K562 (cell line): ENCODE measurements around the gene PKD1L1. TPM values are rescaled to one million over a fixed set of nuclear protein-coding genes. Genes with fewer than 3 reads are reported as not detected.
A peak's percentile ranks its signal among the peaks of the same experiment; 100 is the strongest.

Source experiments
- ATF7 ChIP-seq: fragments of 450-650 bp; IDR thresholded peaks from 2 replicates; pipeline ENCODE4 v1.7.1; 2014; ENCODE audit warnings: mild to moderate bottlenecking, moderate library complexity
- E2F3 ChIP-seq: fragments of 250-450 bp; sonication (Bioruptor Pico); IDR thresholded peaks from 2 replicates; pipeline ENCODE4 v1.4.0; 2020; ENCODE audit warnings: mild to moderate bottlenecking
- FOXA1 ChIP-seq: fragments of 450-650 bp; IDR thresholded peaks from 2 replicates; pipeline ENCODE4 v1.6.1; 2016; ENCODE audit warnings: mild to moderate bottlenecking, borderline replicate concordance
- JUND ChIP-seq, 2 experiments: IDR thresholded peaks; 2 replicates in 1 of 2; 3 replicates in 1 of 2; pipeline ENCODE4 v1.6.1; 2011; ENCODE audit warnings: borderline replicate concordance in 2 of 2, low read depth in 2 of 2, low read length in 2 of 2, improper control_type of control experiment in 1 of 2, missing biosample characterization in 1 of 2, missing genetic modification characterization in 1 of 2, missing genetic modification reagents in 1 of 2
- NCOR1 ChIP-seq: fragments of 450-650 bp; IDR thresholded peaks from 2 replicates; pipeline ENCODE4 v1.6.1; 2016; ENCODE audit warnings: mild to moderate bottlenecking, moderate library complexity
- NEUROD1 ChIP-seq: fragments of 150-350 bp; IDR thresholded peaks from 2 replicates; pipeline ENCODE4 v1.6.1; 2014; ENCODE audit warnings: borderline replicate concordance, low read length, low read depth; ENCODE audit not compliant: partially characterized antibody
- RBM25 ChIP-seq: fragments of 200-400 bp; formaldehyde crosslinking; IDR thresholded peaks from 2 replicates; pipeline ENCODE4 v1.6.1; 2018; ENCODE audit warnings: low read length, low read depth, moderate library complexity; ENCODE audit not compliant: severe bottlenecking
- RBM39 ChIP-seq: fragments of 200-400 bp; formaldehyde crosslinking; optimal IDR thresholded peaks from 2 replicates; pipeline ENCODE3; 2018; ENCODE audit warnings: low read depth, low read length
- U2AF1 ChIP-seq: fragments of 200-400 bp; formaldehyde crosslinking; optimal IDR thresholded peaks from 2 replicates; pipeline ENCODE3; 2017; ENCODE audit warnings: mild to moderate bottlenecking, low read depth, low read length, moderate library complexity
- ZNF217 ChIP-seq: sonication (generic); formaldehyde crosslinking; IDR thresholded peaks from 2 replicates; pipeline ENCODE4 v1.8.0; 2022; ENCODE audit warnings: mild to moderate bottlenecking, missing genetic modification reagents
- ZNF41 ChIP-seq: fragments of 250-450 bp; sonication (Bioruptor Pico); conservative IDR thresholded peaks from 2 replicates; pipeline ENCODE4 v1.4.0; 2020; ENCODE audit warnings: mild to moderate bottlenecking
- ZNF507 ChIP-seq: conservative IDR thresholded peaks from 2 replicates; pipeline ENCODE4 v1.6.1; 2017; ENCODE audit warnings: missing genetic modification characterization, missing compliant biosample characterization
- ZNF717 ChIP-seq: fragments of 250-450 bp; sonication (Bioruptor Pico); IDR thresholded peaks from 2 replicates; pipeline ENCODE4 v1.5.0; 2021
- polyA plus RNA-seq, 8 experiments: library from polyadenylated mRNA; depleted of rRNA in 4 of 8; stranded (reverse) in 5 of 8; unstranded in 3 of 8; fragments of >200 nt; fragmentation: Nextera tagmentation in 2 of 8; fragmentation: Illumina TruSeq in 1 of 8; extraction: Ambion mirVana in 2 of 8; extraction: Trizol in 1 of 8; gene quantifications; 2 replicates each; pipeline versions ENCODE4 v1.2.1 to v1.2.3, GENCODE V29; 2011 to 2014; ENCODE audit warnings: inconsistent platforms in 1 of 8, missing spikeins in 1 of 8
- total RNA-seq, 7 experiments: library from RNA; depleted of rRNA in 6 of 7; stranded (reverse); fragments of >200 nt in 6 of 7; fragmentation: Illumina TruSeq in 2 of 7; extraction: Trizol in 2 of 7; gene quantifications; 2 replicates each; pipeline versions ENCODE4 v1.2.1 to v1.2.3, GENCODE V29; 2011 to 2021; ENCODE audit warnings: low replicate concordance in 1 of 7
- TF ChIP-seq, protein P1 (sequence below): sonication (generic); formaldehyde crosslinking; IDR thresholded peaks from 2 replicates; pipeline ENCODE4 v1.8.1; 2023; ENCODE audit warnings: missing genetic modification reagents, mild to moderate bottlenecking, borderline replicate concordance
- TF ChIP-seq, protein P2 (sequence below): sonication (generic); formaldehyde crosslinking; IDR thresholded peaks from 2 replicates; pipeline ENCODE4 v1.8.0; 2022; ENCODE audit warnings: mild to moderate bottlenecking, missing genetic modification reagents
- TF ChIP-seq, protein P3 (sequence below): sonication (generic); formaldehyde crosslinking; IDR thresholded peaks from 2 replicates; pipeline ENCODE4 v1.8.1; 2023; ENCODE audit warnings: mild to moderate bottlenecking, missing genetic modification reagents
- TF ChIP-seq, protein P4 (sequence below): IDR thresholded peaks from 3 replicates; pipeline ENCODE4 v1.6.1; 2011; ENCODE audit warnings: borderline replicate concordance, mild to moderate bottlenecking, moderate library complexity; ENCODE audit not compliant: insufficient read length; ENCODE audit errors: extremely low read depth

PKD1L1 gene
- total and polyA plus RNA-seq, 9 of the 15 experiments (the other 6 are each of a cell fraction or from before 2014, with no cell fraction given) = 0.01 to 0.02 TPM; not detected in 7

DNA sequence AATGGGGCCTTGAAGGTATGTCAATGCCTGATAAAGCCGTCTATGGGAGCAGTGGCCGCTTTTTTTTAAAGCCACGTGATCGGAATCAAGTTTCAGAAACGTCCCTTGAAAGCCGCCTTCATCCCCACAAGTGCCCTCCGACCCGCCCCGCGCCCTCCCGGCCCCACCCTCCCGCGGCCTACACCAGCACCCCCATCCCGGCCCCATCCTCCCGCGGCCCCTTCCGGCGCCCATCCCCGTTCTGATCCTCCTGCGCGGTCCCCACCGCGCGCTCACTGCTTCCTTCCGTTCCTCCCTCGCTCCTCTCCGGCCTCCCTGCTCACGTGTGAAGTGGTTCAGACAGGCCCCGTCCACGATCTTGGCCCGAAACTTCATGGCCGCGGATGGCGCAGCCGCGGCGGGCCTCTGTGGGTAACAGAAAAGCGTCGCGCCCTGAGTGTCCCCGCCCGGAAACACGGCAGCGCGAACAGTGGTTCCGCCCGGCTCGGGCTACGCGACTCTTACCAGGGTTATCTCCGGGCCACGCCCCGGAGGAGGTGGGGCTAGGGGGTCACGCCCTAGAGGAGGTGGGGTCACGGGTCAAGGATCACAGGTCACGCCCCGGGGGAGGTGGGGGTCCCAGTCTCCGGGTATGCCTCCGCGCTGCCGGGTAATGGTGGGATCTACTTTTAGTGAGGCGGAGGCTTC is 31.0 kb upstream of the PKD1L1 start, which contains the start of gene HUS1 (continued):
- TF ChIP-seq, protein P1, sequence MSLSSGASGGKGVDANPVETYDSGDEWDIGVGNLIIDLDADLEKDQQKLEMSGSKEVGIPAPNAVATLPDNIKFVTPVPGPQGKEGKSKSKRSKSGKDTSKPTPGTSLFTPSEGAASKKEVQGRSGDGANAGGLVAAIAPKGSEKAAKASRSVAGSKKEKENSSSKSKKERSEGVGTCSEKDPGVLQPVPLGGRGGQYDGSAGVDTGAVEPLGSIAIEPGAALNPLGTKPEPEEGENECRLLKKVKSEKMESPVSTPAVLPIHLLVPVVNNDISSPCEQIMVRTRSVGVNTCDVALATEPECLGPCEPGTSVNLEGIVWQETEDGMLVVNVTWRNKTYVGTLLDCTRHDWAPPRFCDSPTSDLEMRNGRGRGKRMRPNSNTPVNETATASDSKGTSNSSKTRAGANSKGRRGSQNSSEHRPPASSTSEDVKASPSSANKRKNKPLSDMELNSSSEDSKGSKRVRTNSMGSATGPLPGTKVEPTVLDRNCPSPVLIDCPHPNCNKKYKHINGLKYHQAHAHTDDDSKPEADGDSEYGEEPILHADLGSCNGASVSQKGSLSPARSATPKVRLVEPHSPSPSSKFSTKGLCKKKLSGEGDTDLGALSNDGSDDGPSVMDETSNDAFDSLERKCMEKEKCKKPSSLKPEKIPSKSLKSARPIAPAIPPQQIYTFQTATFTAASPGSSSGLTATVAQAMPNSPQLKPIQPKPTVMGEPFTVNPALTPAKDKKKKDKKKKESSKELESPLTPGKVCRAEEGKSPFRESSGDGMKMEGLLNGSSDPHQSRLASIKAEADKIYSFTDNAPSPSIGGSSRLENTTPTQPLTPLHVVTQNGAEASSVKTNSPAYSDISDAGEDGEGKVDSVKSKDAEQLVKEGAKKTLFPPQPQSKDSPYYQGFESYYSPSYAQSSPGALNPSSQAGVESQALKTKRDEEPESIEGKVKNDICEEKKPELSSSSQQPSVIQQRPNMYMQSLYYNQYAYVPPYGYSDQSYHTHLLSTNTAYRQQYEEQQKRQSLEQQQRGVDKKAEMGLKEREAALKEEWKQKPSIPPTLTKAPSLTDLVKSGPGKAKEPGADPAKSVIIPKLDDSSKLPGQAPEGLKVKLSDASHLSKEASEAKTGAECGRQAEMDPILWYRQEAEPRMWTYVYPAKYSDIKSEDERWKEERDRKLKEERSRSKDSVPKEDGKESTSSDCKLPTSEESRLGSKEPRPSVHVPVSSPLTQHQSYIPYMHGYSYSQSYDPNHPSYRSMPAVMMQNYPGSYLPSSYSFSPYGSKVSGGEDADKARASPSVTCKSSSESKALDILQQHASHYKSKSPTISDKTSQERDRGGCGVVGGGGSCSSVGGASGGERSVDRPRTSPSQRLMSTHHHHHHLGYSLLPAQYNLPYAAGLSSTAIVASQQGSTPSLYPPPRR = no peak
- TF ChIP-seq ATF7 (peak; percentile 83), RBM39 (no peak), NEUROD1 (peak; percentile 85), E2F3 (CRISPR knock-in tag) (no peak), ZNF217 (no peak), ZNF41 (CRISPR knock-in tag) (no peak), FOXA1 (no peak), JUND (IDR thresholded peaks at IDR 0.05; ENCODE audit: borderline replicate concordance, low read depth, low read length) (peak; percentile 61; the same call in 1 of the 2 replicates), JUND (tag; IDR thresholded peaks at IDR 0.05; ENCODE audit: borderline replicate concordance, low read depth, low read length) (peak; percentile 48; the same call in 1 of the 3 replicates), U2AF1 (peak; percentile 78), NCOR1 (peak; percentile 54), ZNF717 (CRISPR knock-in tag) (no peak), ZNF507 (tag) (no peak), RBM25 (peak; percentile 34)
- TF ChIP-seq, protein P2, sequence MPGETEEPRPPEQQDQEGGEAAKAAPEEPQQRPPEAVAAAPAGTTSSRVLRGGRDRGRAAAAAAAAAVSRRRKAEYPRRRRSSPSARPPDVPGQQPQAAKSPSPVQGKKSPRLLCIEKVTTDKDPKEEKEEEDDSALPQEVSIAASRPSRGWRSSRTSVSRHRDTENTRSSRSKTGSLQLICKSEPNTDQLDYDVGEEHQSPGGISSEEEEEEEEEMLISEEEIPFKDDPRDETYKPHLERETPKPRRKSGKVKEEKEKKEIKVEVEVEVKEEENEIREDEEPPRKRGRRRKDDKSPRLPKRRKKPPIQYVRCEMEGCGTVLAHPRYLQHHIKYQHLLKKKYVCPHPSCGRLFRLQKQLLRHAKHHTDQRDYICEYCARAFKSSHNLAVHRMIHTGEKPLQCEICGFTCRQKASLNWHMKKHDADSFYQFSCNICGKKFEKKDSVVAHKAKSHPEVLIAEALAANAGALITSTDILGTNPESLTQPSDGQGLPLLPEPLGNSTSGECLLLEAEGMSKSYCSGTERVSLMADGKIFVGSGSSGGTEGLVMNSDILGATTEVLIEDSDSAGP (CRISPR knock-in tag) = no peak
- TF ChIP-seq, protein P3, sequence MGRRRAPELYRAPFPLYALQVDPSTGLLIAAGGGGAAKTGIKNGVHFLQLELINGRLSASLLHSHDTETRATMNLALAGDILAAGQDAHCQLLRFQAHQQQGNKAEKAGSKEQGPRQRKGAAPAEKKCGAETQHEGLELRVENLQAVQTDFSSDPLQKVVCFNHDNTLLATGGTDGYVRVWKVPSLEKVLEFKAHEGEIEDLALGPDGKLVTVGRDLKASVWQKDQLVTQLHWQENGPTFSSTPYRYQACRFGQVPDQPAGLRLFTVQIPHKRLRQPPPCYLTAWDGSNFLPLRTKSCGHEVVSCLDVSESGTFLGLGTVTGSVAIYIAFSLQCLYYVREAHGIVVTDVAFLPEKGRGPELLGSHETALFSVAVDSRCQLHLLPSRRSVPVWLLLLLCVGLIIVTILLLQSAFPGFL (CRISPR knock-in tag) = no peak
- TF ChIP-seq, protein P4, sequence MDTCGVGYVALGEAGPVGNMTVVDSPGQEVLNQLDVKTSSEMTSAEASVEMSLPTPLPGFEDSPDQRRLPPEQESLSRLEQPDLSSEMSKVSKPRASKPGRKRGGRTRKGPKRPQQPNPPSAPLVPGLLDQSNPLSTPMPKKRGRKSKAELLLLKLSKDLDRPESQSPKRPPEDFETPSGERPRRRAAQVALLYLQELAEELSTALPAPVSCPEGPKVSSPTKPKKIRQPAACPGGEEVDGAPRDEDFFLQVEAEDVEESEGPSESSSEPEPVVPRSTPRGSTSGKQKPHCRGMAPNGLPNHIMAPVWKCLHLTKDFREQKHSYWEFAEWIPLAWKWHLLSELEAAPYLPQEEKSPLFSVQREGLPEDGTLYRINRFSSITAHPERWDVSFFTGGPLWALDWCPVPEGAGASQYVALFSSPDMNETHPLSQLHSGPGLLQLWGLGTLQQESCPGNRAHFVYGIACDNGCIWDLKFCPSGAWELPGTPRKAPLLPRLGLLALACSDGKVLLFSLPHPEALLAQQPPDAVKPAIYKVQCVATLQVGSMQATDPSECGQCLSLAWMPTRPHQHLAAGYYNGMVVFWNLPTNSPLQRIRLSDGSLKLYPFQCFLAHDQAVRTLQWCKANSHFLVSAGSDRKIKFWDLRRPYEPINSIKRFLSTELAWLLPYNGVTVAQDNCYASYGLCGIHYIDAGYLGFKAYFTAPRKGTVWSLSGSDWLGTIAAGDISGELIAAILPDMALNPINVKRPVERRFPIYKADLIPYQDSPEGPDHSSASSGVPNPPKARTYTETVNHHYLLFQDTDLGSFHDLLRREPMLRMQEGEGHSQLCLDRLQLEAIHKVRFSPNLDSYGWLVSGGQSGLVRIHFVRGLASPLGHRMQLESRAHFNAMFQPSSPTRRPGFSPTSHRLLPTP = no peak
